ENCODE data around the gene TBC1D4.

Gene TBC1D4

GRCh38 chr13:75418186-75418843 lies 63.7 kb downstream of the TBC1D4 start:
- DNase-seq (ENCODE audit: low read depth in 1 of 2, low spot score in 1 of 2), result no peak

- DNase-seq (ENCODE audit: low read depth in 1 of 2, low spot score in 1 of 2), result no peak
Observed at GRCh38 chr13:75417656-75418055, 64.3 kb downstream of the TBC1D4 start.

GRCh38 chr13:75417012-75417384 lies 65.0 kb downstream of the TBC1D4 start:
- no peak for DNase-seq (ENCODE audit: low read depth in 1 of 2, low spot score in 1 of 2)

GRCh38 chr13:75416327-75417011 lies 65.5 kb downstream of the TBC1D4 start:
- DNase-seq (ENCODE audit: low read depth in 1 of 2, low spot score in 1 of 2), result no peak

GRCh38 chr13:75415694-75416093 lies 66.3 kb downstream of the TBC1D4 start:
- DNase-seq (ENCODE audit: low read depth in 1 of 2, low spot score in 1 of 2), result no peak

GRCh38 chr13:75415171-75415570 lies 66.8 kb downstream of the TBC1D4 start:
- DNase-seq (ENCODE audit: low read depth in 1 of 2, low spot score in 1 of 2), result no peak

- no peak for DNase-seq (ENCODE audit: low read depth in 1 of 2, low spot score in 1 of 2)
Observed at GRCh38 chr13:75414036-75414827, 67.7 kb downstream of the TBC1D4 start.

- DNase-seq (ENCODE audit: low read depth in 1 of 2, low spot score in 1 of 2), result no peak
Observed at GRCh38 chr13:75411924-75412537, 69.9 kb downstream of the TBC1D4 start.

GRCh38 chr13:75410207-75410606 lies 71.8 kb downstream of the TBC1D4 start:
- no peak for DNase-seq (ENCODE audit: low read depth in 1 of 2, low spot score in 1 of 2)

- DNase-seq (ENCODE audit: low read depth in 1 of 2, low spot score in 1 of 2), result no peak
Observed at GRCh38 chr13:75407998-75408397, 74.0 kb downstream of the TBC1D4 start.

GRCh38 chr13:75407473-75407872 lies 74.5 kb downstream of the TBC1D4 start:
- DNase-seq (ENCODE audit: low read depth in 1 of 2, low spot score in 1 of 2), result no peak

GRCh38 chr13:75405976-75406703 lies 75.8 kb downstream of the TBC1D4 start:
- DNase-seq (ENCODE audit: low read depth in 1 of 2, low spot score in 1 of 2), result no peak

- no peak for DNase-seq (ENCODE audit: low read depth in 1 of 2, low spot score in 1 of 2)
Observed at GRCh38 chr13:75404726-75405125, 77.2 kb downstream of the TBC1D4 start.

GRCh38 chr13:75402787-75403186 lies 79.2 kb downstream of the TBC1D4 start:
- DNase-seq (ENCODE audit: low read depth in 1 of 2, low spot score in 1 of 2), result no peak

GRCh38 chr13:75400775-75401174 lies 81.2 kb downstream of the TBC1D4 start:
- no peak for DNase-seq (ENCODE audit: low read depth in 1 of 2, low spot score in 1 of 2)

- no peak for DNase-seq (ENCODE audit: low read depth in 1 of 2, low spot score in 1 of 2)
Observed at GRCh38 chr13:75399879-75400217, 82.1 kb downstream of the TBC1D4 start.

GRCh38 chr13:75399168-75399878 lies 82.6 kb downstream of the TBC1D4 start:
- no peak for DNase-seq (ENCODE audit: low read depth in 1 of 2, low spot score in 1 of 2)

GRCh38 chr13:75398072-75398471 lies 83.9 kb downstream of the TBC1D4 start:
- DNase-seq (ENCODE audit: low read depth in 1 of 2, low spot score in 1 of 2), result no peak

GRCh38 chr13:75395901-75396300 lies 86.1 kb downstream of the TBC1D4 start:
- DNase-seq (ENCODE audit: low read depth in 1 of 2, low spot score in 1 of 2), result no peak

GRCh38 chr13:75395066-75395465 lies 86.9 kb downstream of the TBC1D4 start:
- DNase-seq (ENCODE audit: low read depth in 1 of 2, low spot score in 1 of 2), result no peak

Measured in activated T-helper 1 cell treated with anti-CD3 and anti-CD28 coated beads, Interleukin-2, amount 50 U/mL, for 16 hours (primary cell).